Measurements from ENCODE around the gene SCN8A. TPM values are rescaled to one million over a fixed set of nuclear protein-coding genes. Genes with fewer than 3 reads are reported as not detected.
"Not testable (repeated sequence)": the region's sequence is repeated elsewhere in the genome, so short reads cannot be mapped to it uniquely, and the experiment has no call there.

SCN8A gene
- total RNA-seq, 3 donors from 2014 or later (not counting 1 experiment from before 2014, with no cell fraction given): 0.42 to 0.66 (median 0.65) TPM

GRCh38 chr12:51643951-51644350, 52.9 kb downstream of the SCN8A start:
- H3K4me3 ChIP-seq (ENCODE audit: low read length): no peak overlapping the region
- intact Hi-C loops (cut with micrococcal nuclease): no loop called here
- WGBS (ENCODE audit: insufficient coverage): no CpG with 5 or more reads among the region's 1 CpG
- Mint-ChIP-seq H3K4me3 (no peak overlapping the region), H3K4me1 (no peaks in the 10 kb centered on the region), H3K36me3 (no peaks in the 10 kb centered on the region), H3K9me3 (no peaks in the 10 kb centered on the region), H3K27me3 (ENCODE audit: low read depth in 2 of 2) (peaks cover 6 to 9% of the 10 kb centered on the region in 2 donors), H3K27ac (no peak overlapping the region)
- no peaks in the 10 kb centered on the region for H3K36me3 ChIP-seq (ENCODE audit: control insufficient read depth, insufficient read depth, low read length)
- H3K27ac ChIP-seq (ENCODE audit: low read length): no peak overlapping the region
- ATAC-seq (no peak), DNase-seq (no peak)
- H3K9me3 ChIP-seq (ENCODE audit: control insufficient read depth, insufficient read depth, low read length): no peaks in the 10 kb centered on the region
- H3K4me1 ChIP-seq (ENCODE audit: control insufficient read depth, insufficient read depth, low read length): no peaks in the 10 kb centered on the region
- H3K27me3 ChIP-seq (ENCODE audit: control insufficient read depth, insufficient read depth, low read length): no peaks in the 10 kb centered on the region
- TF ChIP-seq, protein P1, sequence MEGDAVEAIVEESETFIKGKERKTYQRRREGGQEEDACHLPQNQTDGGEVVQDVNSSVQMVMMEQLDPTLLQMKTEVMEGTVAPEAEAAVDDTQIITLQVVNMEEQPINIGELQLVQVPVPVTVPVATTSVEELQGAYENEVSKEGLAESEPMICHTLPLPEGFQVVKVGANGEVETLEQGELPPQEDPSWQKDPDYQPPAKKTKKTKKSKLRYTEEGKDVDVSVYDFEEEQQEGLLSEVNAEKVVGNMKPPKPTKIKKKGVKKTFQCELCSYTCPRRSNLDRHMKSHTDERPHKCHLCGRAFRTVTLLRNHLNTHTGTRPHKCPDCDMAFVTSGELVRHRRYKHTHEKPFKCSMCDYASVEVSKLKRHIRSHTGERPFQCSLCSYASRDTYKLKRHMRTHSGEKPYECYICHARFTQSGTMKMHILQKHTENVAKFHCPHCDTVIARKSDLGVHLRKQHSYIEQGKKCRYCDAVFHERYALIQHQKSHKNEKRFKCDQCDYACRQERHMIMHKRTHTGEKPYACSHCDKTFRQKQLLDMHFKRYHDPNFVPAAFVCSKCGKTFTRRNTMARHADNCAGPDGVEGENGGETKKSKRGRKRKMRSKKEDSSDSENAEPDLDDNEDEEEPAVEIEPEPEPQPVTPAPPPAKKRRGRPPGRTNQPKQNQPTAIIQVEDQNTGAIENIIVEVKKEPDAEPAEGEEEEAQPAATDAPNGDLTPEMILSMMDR (IDR thresholded peaks at IDR 0.05): no peak

GRCh38 chr12:51644691-51645090, 53.7 kb downstream of the SCN8A start:
- not testable (repeated sequence) for ATAC-seq, H3K9me3 Mint-ChIP-seq

GRCh38 chr12:51645961-51646360, 54.9 kb downstream of the SCN8A start:
- no peak overlapping the region for H3K27ac Mint-ChIP-seq
- DNase-seq: no peak
- peaks cover 5 to 6% of the 10 kb centered on the region in 2 donors for H3K27me3 Mint-ChIP-seq (ENCODE audit: low read depth in 2 of 2)
- Histone ChIP-seq H3K27ac (ENCODE audit: low read length) (no peak overlapping the region), H3K9me3 (ENCODE audit: control insufficient read depth, insufficient read depth, low read length) (no peaks in the 10 kb centered on the region), H3K4me3 (ENCODE audit: low read length) (no peak overlapping the region), H3K4me1 (ENCODE audit: control insufficient read depth, insufficient read depth, low read length) (no peaks in the 10 kb centered on the region), H3K27me3 (ENCODE audit: control insufficient read depth, insufficient read depth, low read length) (no peaks in the 10 kb centered on the region), H3K36me3 (ENCODE audit: control insufficient read depth, insufficient read depth, low read length) (no peaks in the 10 kb centered on the region)
- 100% methylated on average over 1 of the region's 2 CpGs for WGBS (ENCODE audit: insufficient coverage)
- H3K4me1 Mint-ChIP-seq: no peaks in the 10 kb centered on the region
- intact Hi-C loops (cut with micrococcal nuclease): no loop called here
- no peak overlapping the region for H3K4me3 Mint-ChIP-seq
- H3K36me3 Mint-ChIP-seq: no peaks in the 10 kb centered on the region
- H3K9me3 Mint-ChIP-seq: no peaks in the 10 kb centered on the region
- no peak for ATAC-seq
- TF ChIP-seq, protein P1 (IDR thresholded peaks at IDR 0.05): no peak

More at GRCh38 chr12:51644691-51645090, 53.7 kb downstream of the SCN8A start:
- H3K4me1 ChIP-seq (ENCODE audit: control insufficient read depth, insufficient read depth, low read length); H3K9me3 ChIP-seq (ENCODE audit: control insufficient read depth, insufficient read depth, low read length); H3K27me3 ChIP-seq (ENCODE audit: control insufficient read depth, insufficient read depth, low read length); H3K4me3 Mint-ChIP-seq; H3K27ac Mint-ChIP-seq; H3K27me3 Mint-ChIP-seq (ENCODE audit: low read depth in 2 of 2); DNase-seq; intact Hi-C loops (cut with micrococcal nuclease); H3K27ac ChIP-seq (ENCODE audit: low read length); H3K4me3 ChIP-seq (ENCODE audit: low read length); H3K36me3 ChIP-seq (ENCODE audit: control insufficient read depth, insufficient read depth, low read length); H3K36me3 Mint-ChIP-seq; H3K4me1 Mint-ChIP-seq: not testable (repeated sequence)
- WGBS (ENCODE audit: insufficient coverage): 95% methylated on average over 21 of the region's 23 CpGs

DNA sequence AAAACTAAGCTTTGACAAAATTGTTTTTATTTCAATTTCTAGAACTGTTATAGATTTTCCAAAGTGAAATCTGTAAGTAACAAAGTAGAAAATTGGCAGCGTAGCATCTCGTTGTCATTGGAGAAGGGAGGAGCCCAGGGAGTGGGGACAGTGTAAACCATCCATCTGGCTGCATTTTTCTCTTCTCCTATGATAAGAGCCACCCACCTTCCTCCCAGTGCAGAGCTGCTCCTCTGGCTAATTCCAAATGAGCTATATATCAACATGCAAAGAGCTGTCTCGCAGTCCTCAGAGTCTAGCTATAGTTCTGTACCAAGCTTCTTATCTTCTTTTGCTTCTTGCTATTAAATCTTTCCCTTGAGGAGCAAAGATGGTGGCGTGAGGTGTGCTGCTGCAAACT, 56.6 kb downstream of the SCN8A start:
- H3K27me3 ChIP-seq (ENCODE audit: control insufficient read depth, insufficient read depth, low read length): no peaks in the 10 kb centered on the region
- Mint-ChIP-seq H3K27ac (no peak overlapping the region), H3K4me1 (no peaks in the 10 kb centered on the region), H3K36me3 (no peaks in the 10 kb centered on the region), H3K4me3 (no peak overlapping the region), H3K27me3 (ENCODE audit: low read depth in 2 of 2) (peaks cover 12% of the 10 kb centered on the region in 2 donors), H3K9me3 (no peaks in the 10 kb centered on the region)
- no peak overlapping the region for H3K27ac ChIP-seq (ENCODE audit: low read length)
- H3K36me3 ChIP-seq (ENCODE audit: control insufficient read depth, insufficient read depth, low read length): no peaks in the 10 kb centered on the region
- DNase-seq (no peak), ATAC-seq (no peak)
- intact Hi-C loops (cut with micrococcal nuclease): no loop called here
- no peak overlapping the region for H3K4me3 ChIP-seq (ENCODE audit: low read length)
- WGBS (ENCODE audit: insufficient coverage): 92% methylated on average over 3 of the region's 4 CpGs
- H3K9me3 ChIP-seq (ENCODE audit: control insufficient read depth, insufficient read depth, low read length): no peaks in the 10 kb centered on the region
- TF ChIP-seq, protein P1 (IDR thresholded peaks at IDR 0.05): no peak
- H3K4me1 ChIP-seq (ENCODE audit: control insufficient read depth, insufficient read depth, low read length): no peaks in the 10 kb centered on the region
